GM19468 (cell line): ENCODE data around the gene ZNF611.
"Not testable (repeated sequence)": the region's sequence is repeated elsewhere in the genome, so short reads cannot be mapped to it uniquely, and the experiment has no call there.

Experiments used
- ATAC-seq: cut with Tn5 transposase; IDR thresholded peaks from one replicate; pipeline ENCODE4 v1.9.1; 2021; ENCODE audit warnings: mild to moderate bottlenecking, moderate library complexity, moderate number of reproducible peaks; ENCODE audit not compliant: unreplicated experiment; ENCODE audit errors: extremely low read depth

The ZNF611 gene

GRCh38 chr19:52722062-52723003, 12.5 kb downstream of the ZNF611 start:
- ATAC-seq: no peak

- ATAC-seq: not testable (repeated sequence)
Observed at GRCh38 chr19:52720541-52720940, 14.3 kb downstream of the ZNF611 start.

DNA sequence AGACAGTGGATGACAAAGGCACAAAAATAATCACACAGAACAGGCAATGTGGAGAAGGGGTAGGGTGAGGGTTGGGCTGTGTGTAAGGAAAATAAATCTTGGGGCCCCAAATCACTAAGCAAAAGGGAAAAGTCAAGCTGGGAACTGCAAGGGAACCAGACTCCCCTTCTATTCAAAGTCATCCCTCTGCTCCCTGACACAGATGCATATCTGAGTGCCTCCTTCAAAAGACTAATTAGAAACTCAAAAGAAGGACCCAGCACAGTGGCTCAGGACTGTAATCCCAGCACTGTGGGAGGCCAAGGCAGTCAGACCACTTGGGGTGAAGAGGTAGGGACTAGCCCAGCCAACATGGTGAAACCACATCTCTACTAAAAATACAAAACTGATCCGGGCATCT, 18.3 kb downstream of the ZNF611 start:
- no peak for ATAC-seq

DNA sequence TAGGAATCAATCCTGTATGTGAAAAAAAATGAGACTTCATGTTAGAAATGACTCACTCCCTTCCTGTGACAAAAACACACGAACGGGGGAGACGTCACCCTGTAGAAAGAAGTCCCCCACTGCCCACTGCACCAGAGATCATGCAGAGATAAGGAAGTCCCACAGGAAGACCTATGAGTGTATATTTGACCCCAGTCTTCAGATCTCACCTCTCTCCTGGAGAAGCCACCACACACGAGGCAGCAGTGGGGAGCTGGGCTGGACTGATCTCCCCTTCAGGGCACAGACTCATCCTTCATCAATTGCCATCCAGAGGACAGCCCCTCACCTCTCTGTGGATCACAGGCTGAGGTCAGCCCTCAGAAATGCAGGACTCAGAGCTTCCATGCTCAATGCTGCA, 18.9 kb downstream of the ZNF611 start:
- not testable (repeated sequence) for ATAC-seq

DNA sequence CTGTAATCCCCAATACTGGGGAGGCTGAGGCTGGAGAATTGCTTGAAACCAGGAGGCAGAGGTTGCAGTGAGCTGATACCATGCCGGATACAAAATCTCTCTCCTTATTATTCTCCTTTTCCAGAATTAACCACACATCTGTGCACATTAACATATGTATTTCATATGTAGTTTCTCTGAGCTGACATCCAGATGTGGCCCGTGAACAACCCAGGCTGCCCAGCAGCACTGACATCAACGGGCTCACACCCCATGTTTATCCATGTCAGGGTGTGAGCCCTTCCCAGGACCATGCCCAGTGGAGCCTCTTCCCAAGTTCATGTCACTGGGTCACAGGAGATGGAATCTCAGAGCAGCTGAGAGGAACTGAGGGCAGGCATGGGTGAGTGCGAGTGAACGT, 19.5 kb downstream of the ZNF611 start:
- not testable (repeated sequence) for ATAC-seq

GRCh38 chr19:52713051-52713450, 21.8 kb downstream of the ZNF611 start:
- not testable (repeated sequence) for ATAC-seq

GRCh38 chr19:52711661-52712060, 23.2 kb downstream of the ZNF611 start:
- not testable (repeated sequence) for ATAC-seq

GRCh38 chr19:52710538-52710937, 24.3 kb downstream of the ZNF611 start:
- no peak for ATAC-seq

- not testable (repeated sequence) for ATAC-seq
Observed at GRCh38 chr19:52705615-52706014, 29.2 kb downstream of the ZNF611 start.

DNA sequence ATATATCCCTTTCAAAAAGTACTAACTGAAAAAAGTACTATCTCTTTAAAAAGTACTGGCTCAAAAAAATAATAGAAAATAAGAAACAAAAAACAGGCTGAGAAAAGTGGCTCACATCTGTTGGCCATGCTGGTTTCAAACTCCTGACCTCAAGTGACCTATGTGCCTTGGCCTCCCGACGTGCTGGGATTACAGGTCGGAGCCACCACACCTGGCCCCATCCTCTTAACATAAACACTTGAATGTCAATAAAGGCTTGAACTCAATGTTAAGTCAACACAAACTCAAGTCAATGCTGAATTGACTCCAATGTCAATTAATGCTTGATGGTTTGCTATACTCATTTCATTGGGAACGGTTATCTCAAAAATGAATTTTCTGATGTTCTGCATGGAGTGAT, 30.9 kb downstream of the ZNF611 start:
- ATAC-seq: no peak

- no peak for ATAC-seq
Observed at GRCh38 chr19:52700673-52701072, 34.2 kb downstream of the ZNF611 start.

GRCh38 chr19:52699555-52699954, 35.3 kb downstream of the ZNF611 start:
- not testable (repeated sequence) for ATAC-seq

- no peak for ATAC-seq
Observed at GRCh38 chr19:52695996-52696395, 38.8 kb downstream of the ZNF611 start.

GRCh38 chr19:52694921-52695320, 39.9 kb downstream of the ZNF611 start:
- no peak for ATAC-seq

- not testable (repeated sequence) for ATAC-seq
Observed at GRCh38 chr19:52694281-52694680, 40.6 kb downstream of the ZNF611 start.

GRCh38 chr19:52692431-52693008, 42.3 kb downstream of the ZNF611 start:
- ATAC-seq: no peak

DNA sequence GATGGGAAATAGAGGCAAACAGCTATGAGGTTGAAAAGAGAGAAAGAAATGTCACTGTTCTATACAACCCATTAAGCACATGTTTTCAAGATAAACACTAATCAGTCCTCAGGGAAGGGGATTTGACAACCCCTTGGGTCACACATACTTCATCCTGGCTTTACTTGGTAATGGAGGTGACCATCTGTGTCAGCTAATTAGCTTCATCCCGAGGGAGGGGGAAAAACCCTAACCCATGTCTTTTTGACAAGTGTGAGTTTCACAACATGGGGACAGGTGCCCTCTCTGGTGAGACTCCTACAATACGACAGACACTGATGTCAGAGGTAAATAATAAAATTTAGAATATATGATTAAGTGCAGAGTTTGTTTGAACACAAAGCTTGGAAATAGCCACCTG, 43.1 kb downstream of the ZNF611 start:
- ATAC-seq: no peak

DNA sequence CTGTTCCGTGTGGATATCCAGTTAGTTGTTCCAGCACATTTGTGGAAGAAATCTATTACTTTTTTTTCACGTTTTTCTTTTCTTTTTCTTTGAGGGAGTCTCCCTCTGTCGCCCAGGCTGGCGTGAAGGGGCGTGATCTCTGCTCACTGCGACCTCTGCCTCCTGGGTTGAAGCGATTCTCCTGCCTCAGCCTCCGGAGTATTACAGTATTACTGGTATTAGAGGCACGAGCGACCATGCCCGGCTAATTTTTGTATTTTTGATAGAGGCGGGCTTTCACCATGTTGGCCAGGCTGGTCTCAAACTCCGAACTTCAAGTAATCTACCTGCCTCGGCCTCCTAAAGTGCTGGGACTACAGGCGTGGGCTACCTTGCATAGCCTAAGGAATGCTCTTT, 43.6 kb downstream of the ZNF611 start:
- no peak for ATAC-seq

- peak; percentile 84 for ATAC-seq
Observed at GRCh38 chr19:52690369-52691214, 44.3 kb downstream of the ZNF611 start.

GRCh38 chr19:52689843-52690368, 44.9 kb downstream of the ZNF611 start:
- no peak for ATAC-seq
